DMS153 treated with DMSO at 0.1 percent for 48 hours (cell line): ENCODE measurements around the gene SERPINB13.
"Not testable (repeated sequence)": the region's sequence is repeated elsewhere in the genome, so short reads cannot be mapped to it uniquely, and the experiment has no call there.

Experiments used
- DNase-seq: peaks from one replicate; lab custom pipeline; 2025; ENCODE audit not compliant: unreplicated experiment; lab: John Stamatoyannopoulos, UW

The SERPINB13 gene

GRCh38 chr18:63644694-63645093 lies 57.6 kb downstream of the SERPINB13 start:
- DNase-seq, result not testable (repeated sequence)

DNA sequence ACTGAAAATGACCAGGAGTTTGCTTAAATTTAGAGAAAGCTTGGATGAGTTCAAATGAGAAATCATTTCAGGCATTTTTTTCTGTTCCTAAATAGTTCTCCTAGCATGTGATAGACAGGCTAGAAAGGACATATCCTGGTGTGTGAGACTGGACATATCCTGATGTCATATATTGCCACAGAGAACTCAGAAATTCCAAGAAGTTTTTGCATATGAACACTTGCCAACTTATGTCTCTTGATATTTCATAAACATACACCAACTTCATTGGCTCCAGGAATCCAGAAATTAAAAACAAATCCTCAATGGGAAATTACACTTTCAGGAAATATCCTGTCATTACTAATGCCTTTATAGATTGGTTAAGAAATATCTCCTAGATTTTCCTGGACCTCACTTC lies 59.8 kb downstream of the SERPINB13 start:
- DNase-seq, result no peak

GRCh38 chr18:63648241-63648640 lies 61.1 kb downstream of the SERPINB13 start:
- DNase-seq, result no peak
